IMR-90 (cell line): ENCODE measurements around the gene NPY4R. TPM values are rescaled to one million over a fixed set of nuclear protein-coding genes. Genes with fewer than 3 reads are reported as not detected.
"Not testable (repeated sequence)": the region's sequence is repeated elsewhere in the genome, so short reads cannot be mapped to it uniquely, and the experiment has no call there.

Source experiments
- ATAC-seq: fragments of 200-7000 bp; cut with Tn5 transposase; 2 replicates; pipeline ENCODE4 v1.9.1; 2020; ENCODE audit warnings: low read depth, mild to moderate bottlenecking, moderate library complexity
- BruUV-seq: library from RNA; stranded (reverse); fragments of 400-500 nt; replicated peaks from 2 replicates; lab custom pipeline; 2021; lab: Mats Ljungman, UMichigan
- CTCF ChIA-PET: fragments of 300-600 bp; formaldehyde crosslinking; extraction: SDS; loops from one replicate; lab custom pipeline; 2021; ENCODE audit warnings: antibody characterized with exemption; lab: Yijun Ruan, JAX
- POLR2A ChIA-PET: fragments of 300-600 bp; sonication (Branson Sonifier 250); formaldehyde crosslinking; loops from one replicate; lab custom pipeline; 2022; ENCODE audit warnings: antibody characterized with exemption; ENCODE audit not compliant: unreplicated experiment; lab: Charles Lee
- DNase-seq: peaks from one replicate; pipeline ENCODE4 v3.0.0; 2013
- H2AFZ ChIP-seq: replicated peaks from 2 replicates; pipeline ENCODE3; 2013; ENCODE audit warnings: low read length, mild to moderate bottlenecking; ENCODE audit not compliant: poor library complexity
- H2AK5ac ChIP-seq: 2 replicates; pipeline ENCODE4 v1.6.1; 2013; ENCODE audit warnings: low read depth, low read length, inconsistent platforms
- H2AK9ac ChIP-seq: replicated peaks from 2 replicates; pipeline ENCODE3; 2013; ENCODE audit warnings: mild to moderate bottlenecking, low read depth, low read length, moderate library complexity; ENCODE audit not compliant: poor library complexity
- H2BK120ac ChIP-seq: 2 replicates; pipeline ENCODE4 v1.6.1; 2013; ENCODE audit warnings: low read depth, low read length, inconsistent platforms
- H2BK15ac ChIP-seq: 3 replicates; pipeline ENCODE4 v1.6.1; 2013; ENCODE audit warnings: low read depth, low read length, inconsistent platforms
- H2BK20ac ChIP-seq: 2 replicates; pipeline ENCODE4 v1.6.1; 2013; ENCODE audit warnings: low read depth, mild to moderate bottlenecking, inconsistent platforms, low read length, moderate library complexity
- H2BK5ac ChIP-seq: 2 replicates; pipeline ENCODE4 v1.6.1; 2013; ENCODE audit warnings: mild to moderate bottlenecking, low read depth, low read length, inconsistent platforms; ENCODE audit not compliant: poor library complexity, severe bottlenecking
- H3K14ac ChIP-seq: replicated peaks from 2 replicates; pipeline ENCODE4 v1.6.1; 2013; ENCODE audit warnings: low read depth, low read length, inconsistent platforms
- H3K18ac ChIP-seq: 2 replicates; pipeline ENCODE4 v1.6.1; 2013; ENCODE audit warnings: low read depth, low read length, control low read depth
- H3K23ac ChIP-seq: 2 replicates; pipeline ENCODE4 v1.6.1; 2013; ENCODE audit warnings: low read depth, low read length, inconsistent platforms
- H3K27ac ChIP-seq: 2 replicates; pipeline ENCODE4 v1.5.1; 2013; ENCODE audit warnings: mild to moderate bottlenecking, control low read depth, low read length; ENCODE audit not compliant: insufficient read depth
- H3K27me3 ChIP-seq: 2 replicates; pipeline ENCODE4 v1.6.1; 2013; ENCODE audit warnings: low read length; ENCODE audit not compliant: control insufficient read depth, insufficient read depth
- H3K36me3 ChIP-seq: 2 replicates; pipeline ENCODE4 v1.6.1; 2013; ENCODE audit warnings: low read length, mixed read lengths; ENCODE audit not compliant: control insufficient read depth, insufficient read depth
- H3K4ac ChIP-seq: 2 replicates; pipeline ENCODE4 v1.6.1; 2013; ENCODE audit warnings: low read depth, low read length, inconsistent platforms
- H3K4me1 ChIP-seq: 2 replicates; pipeline ENCODE4 v1.6.1; 2013; ENCODE audit warnings: low read length, mixed read lengths; ENCODE audit not compliant: control insufficient read depth, insufficient read depth
- H3K4me2 ChIP-seq: 2 replicates; pipeline ENCODE4 v1.6.1; 2013; ENCODE audit warnings: low read depth, mild to moderate bottlenecking, control low read depth, low read length, moderate library complexity
- H3K4me3 ChIP-seq: 2 replicates; pipeline ENCODE4 v1.5.1; 2013; ENCODE audit warnings: low read depth, mild to moderate bottlenecking, control low read depth, low read length, moderate library complexity; ENCODE audit not compliant: insufficient read depth
- H3K56ac ChIP-seq: 2 replicates; pipeline ENCODE4 v1.6.1; 2013; ENCODE audit warnings: low read length, inconsistent platforms; ENCODE audit not compliant: insufficient read depth; ENCODE audit errors: extremely low read depth
- H3K79me1 ChIP-seq, 2 experiments: 2 replicates each; pipeline ENCODE4 v1.6.1; 2013; ENCODE audit warnings: low read length in 2 of 2, inconsistent platforms in 1 of 2, low read depth in 1 of 2
- H3K9ac ChIP-seq: 2 replicates; pipeline ENCODE4 v1.6.1; 2013; ENCODE audit warnings: low read depth, low read length, control low read depth
- H3K9me1 ChIP-seq: 2 replicates; pipeline ENCODE4 v1.6.1; 2013; ENCODE audit warnings: low read length, inconsistent platforms; ENCODE audit not compliant: insufficient read depth
- H3K9me3 ChIP-seq: 2 replicates; pipeline ENCODE4 v1.6.1; 2013; ENCODE audit warnings: low read length; ENCODE audit not compliant: control insufficient read depth, insufficient read depth
- H4K20me1 ChIP-seq: 2 replicates; pipeline ENCODE4 v1.6.1; 2013; ENCODE audit warnings: low read length, inconsistent platforms; ENCODE audit not compliant: insufficient read depth
- H4K5ac ChIP-seq: 2 replicates; pipeline ENCODE4 v1.6.1; 2013; ENCODE audit warnings: mild to moderate bottlenecking, low read depth, low read length, control low read depth
- H4K8ac ChIP-seq, 2 experiments: 2 replicates each; pipeline ENCODE4 v1.6.1; 2013; ENCODE audit warnings: low read depth in 2 of 2, low read length in 2 of 2, control low read depth in 1 of 2, inconsistent platforms in 1 of 2
- H4K91ac ChIP-seq: 2 replicates; pipeline ENCODE4 v1.6.1; 2013; ENCODE audit warnings: low read depth, low read length, inconsistent platforms; ENCODE audit not compliant: insufficient read depth
- BHLHE40 ChIP-seq: fragments of 150-350 bp; IDR thresholded peaks from 2 replicates; pipeline ENCODE4 v1.6.1; 2016; ENCODE audit warnings: mild to moderate bottlenecking, low read depth, low read length
- WGBS, 2 experiments: methylation state at CpG; one replicate each; pipeline versions ENCODE4 v1.1.5 to v1.1.7; 2013; ENCODE audit warnings: missing lambda C conversion rate in 2 of 2; ENCODE audit not compliant: insufficient read length in 1 of 2; ENCODE audit errors: extremely low coverage in 2 of 2; 5-methylcytosine and 5-hydroxymethylcytosine counted together
- dilution Hi-C: fragments of 300-500 bp; cut with HindIII; formaldehyde crosslinking; loops from one replicate; pipeline ENCODE4 v1.14.3; 2018; ENCODE audit warnings: low sequenced_read_pairs; ENCODE audit not compliant: unreplicated experiment
- in situ Hi-C: fragments of 300-500 bp; cut with MboI; formaldehyde crosslinking; loops from 3 replicates; pipeline ENCODE4 v1.14.3; 2019; ENCODE audit warnings: low sequenced_read_pairs, inconsistent platforms, mixed read lengths
- intact Hi-C: fragments of 100-400 bp; cut with micrococcal nuclease; formaldehyde crosslinking; loops from 2 replicates; pipeline ENCODE4 v1.10.0; 2022
- polyA plus RNA-seq, 3 experiments: library from polyadenylated mRNA; depleted of rRNA; stranded (reverse); fragments of >200 nt; gene quantifications; 2 replicates each; pipeline ENCODE4 v1.2.3, GENCODE V29; 2012; ENCODE audit warnings: low replicate concordance in 1 of 3
- total RNA-seq: library from RNA; depleted of rRNA; stranded (reverse); fragments of >200 nt; gene quantifications from 2 replicates; pipeline ENCODE4 v1.2.3, GENCODE V29; 2012

The NPY4R gene
- total and polyA plus RNA-seq, 2 of the 4 experiments (the other 2 are of a cell fraction): 0.56 to 1.1 TPM

DNA sequence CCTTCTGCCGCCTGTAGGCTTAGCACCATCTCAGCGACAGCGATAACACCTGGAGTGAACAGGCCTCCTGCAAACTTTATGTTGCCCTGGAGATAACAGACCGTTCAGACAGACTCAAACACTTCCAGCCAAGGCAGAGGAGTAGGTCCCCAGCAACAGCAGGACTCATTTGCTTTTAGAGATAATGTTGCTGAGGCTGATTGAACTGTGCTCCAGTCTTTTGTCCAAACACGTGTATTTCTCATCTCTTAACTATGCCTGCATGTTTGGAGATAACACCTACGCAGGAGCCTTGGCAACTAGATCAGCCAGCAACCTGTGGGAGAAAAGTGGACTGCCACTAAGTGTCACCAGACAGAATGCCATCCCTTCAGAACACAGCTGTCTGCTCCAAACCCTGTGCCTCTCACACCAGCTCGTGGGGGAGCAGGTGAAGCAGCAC lies 23.9 kb downstream of the NPY4R start:
- dilution Hi-C loops, H3K4me2 ChIP-seq, H2AK9ac ChIP-seq, H3K18ac ChIP-seq, H2AFZ ChIP-seq, H4K20me1 ChIP-seq, H2BK15ac ChIP-seq, H2BK120ac ChIP-seq, H3K4me1 ChIP-seq, in situ Hi-C loops, intact Hi-C loops, H3K9me1 ChIP-seq, H3K56ac ChIP-seq, H3K23ac ChIP-seq, H3K9me3 ChIP-seq, H3K4me3 ChIP-seq, H3K27ac ChIP-seq, H3K4ac ChIP-seq, H4K8ac ChIP-seq, CTCF ChIA-PET, POLR2A ChIA-PET, H2AK5ac ChIP-seq, H2BK20ac ChIP-seq, H3K27me3 ChIP-seq, H4K5ac ChIP-seq, H3K79me1 ChIP-seq, H3K36me3 ChIP-seq, H3K9ac ChIP-seq, H4K91ac ChIP-seq, BruUV-seq, H3K14ac ChIP-seq: not testable (repeated sequence)
- H2BK5ac ChIP-seq: peak overlapping the region; percentile 19
- ATAC-seq (peak; percentile 61), DNase-seq (peak; percentile 52)
- TF ChIP-seq BHLHE40: peak; percentile 42; the same call in 1 of the 2 replicates
- WGBS, 2 experiments: 50% methylated on average over 1 of the region's 7 CpGs; no CpG with 5 or more reads in 1 of the 2 experiments

DNA sequence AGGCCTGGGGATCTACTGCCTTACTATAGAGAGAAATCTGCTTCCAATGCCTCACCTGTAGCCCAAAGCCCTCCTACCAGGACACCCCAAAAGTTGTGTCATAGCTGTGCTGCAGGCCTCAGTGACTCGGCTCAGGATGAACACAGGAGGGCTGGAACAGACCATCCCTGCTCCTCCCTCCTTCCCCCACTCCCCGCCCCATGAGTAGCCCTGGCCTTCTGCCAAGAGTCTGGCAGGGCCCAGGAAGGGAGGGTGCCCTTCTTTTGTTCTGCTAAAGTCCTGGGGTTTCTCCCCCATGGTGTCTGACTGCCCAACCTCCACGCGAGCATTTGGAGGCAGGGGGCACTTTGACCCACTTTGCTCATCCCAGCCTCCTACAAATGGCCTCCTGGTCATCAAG lies 24.8 kb downstream of the NPY4R start:
- H2AK5ac ChIP-seq, H3K56ac ChIP-seq, H3K4ac ChIP-seq, H3K23ac ChIP-seq, H3K27ac ChIP-seq, H3K4me3 ChIP-seq, H3K9ac ChIP-seq, H3K14ac ChIP-seq, H3K36me3 ChIP-seq, H2BK20ac ChIP-seq, H3K9me1 ChIP-seq, H3K4me1 ChIP-seq, BruUV-seq, intact Hi-C loops, H2BK120ac ChIP-seq, H3K9me3 ChIP-seq, CTCF ChIA-PET, H3K27me3 ChIP-seq, H4K8ac ChIP-seq, H4K5ac ChIP-seq, H2BK5ac ChIP-seq, H4K91ac ChIP-seq, H2AK9ac ChIP-seq, POLR2A ChIA-PET, DNase-seq, ATAC-seq, dilution Hi-C loops, H2AFZ ChIP-seq, H4K20me1 ChIP-seq, H2BK15ac ChIP-seq, H3K4me2 ChIP-seq, H3K79me1 ChIP-seq, in situ Hi-C loops, H3K18ac ChIP-seq: not testable (repeated sequence)
- no CpG with 5 or more reads among the region's 4 CpGs for WGBS, 2 experiments
